ENCODE results near the gene TMEM147. TPM values are rescaled to one million over a fixed set of nuclear protein-coding genes. Genes with fewer than 3 reads are reported as not detected.

The TMEM147 gene
- total and polyA plus RNA-seq, 2 of the 13 experiments (the other 11 are each of a cell fraction or from before 2014, with no cell fraction given): 141 to 176 TPM

GRCh38 chr19:35509018-35509652 lies 36.3 kb upstream of the TMEM147 start (continued):
- no peak for TF ChIP-seq ZNF12 (CRISPR knock-in tag; IDR thresholded peaks at IDR 0.05)
- TF ChIP-seq REPIN1 (CRISPR knock-in tag; IDR thresholded peaks at IDR 0.05; ENCODE audit: borderline replicate concordance, low read depth): no peak
- TF ChIP-seq ZNF788 (CRISPR knock-in tag; IDR thresholded peaks at IDR 0.05; ENCODE audit: borderline replicate concordance): peak; percentile 47; the same call in 1 of the 2 replicates
- TF ChIP-seq ZBTB4 (CRISPR knock-in tag; IDR thresholded peaks at IDR 0.05; ENCODE audit: borderline replicate concordance): no peak
- TF ChIP-seq PHF21A (CRISPR knock-in tag; IDR thresholded peaks at IDR 0.05): no peak
- no peak for TF ChIP-seq KDM5A (IDR thresholded peaks at IDR 0.05; ENCODE audit: borderline replicate concordance, low read length)
- no peak for TF ChIP-seq TSC22D2 (CRISPR knock-in tag; IDR thresholded peaks at IDR 0.05; ENCODE audit: borderline replicate concordance)
- no peak for TF ChIP-seq ZNF891 (CRISPR knock-in tag; IDR thresholded peaks at IDR 0.05)
- TF ChIP-seq SPEN (CRISPR knock-in tag; IDR thresholded peaks at IDR 0.05; ENCODE audit: low read depth): no peak
- no peak for TF ChIP-seq ZNF629 (CRISPR knock-in tag; conservative IDR thresholded peaks at IDR 0.05)
- no peak for TF ChIP-seq ZNF549 (CRISPR knock-in tag; IDR thresholded peaks at IDR 0.05)
- no peak for TF ChIP-seq ZNF18 (CRISPR knock-in tag; IDR thresholded peaks at IDR 0.05; ENCODE audit: insufficient replicate concordance)
- TF ChIP-seq ZNF777 (CRISPR knock-in tag; IDR thresholded peaks at IDR 0.05): no peak
- no peak for TF ChIP-seq GZF1 (CRISPR knock-in tag; IDR thresholded peaks at IDR 0.05)
- no peak for TF ChIP-seq CENPX (CRISPR knock-in tag; IDR thresholded peaks at IDR 0.05)
- no peak for TF ChIP-seq ZNF616 (CRISPR knock-in tag; IDR thresholded peaks at IDR 0.05; ENCODE audit: low read depth)
- peak; percentile 64; the same call in 1 of the 2 replicates for TF ChIP-seq ZNF607 (CRISPR knock-in tag; IDR thresholded peaks at IDR 0.05; ENCODE audit: borderline replicate concordance)
- 0 out of 2 replicates have a peak, but pooled peaks have one; percentile 18 for TF ChIP-seq RXRB (CRISPR knock-in tag; IDR thresholded peaks at IDR 0.05; ENCODE audit: borderline replicate concordance)
- no peak for TF ChIP-seq BATF2 (CRISPR knock-in tag; IDR thresholded peaks at IDR 0.05)
- no peak for TF ChIP-seq ZNF773 (CRISPR knock-in tag; IDR thresholded peaks at IDR 0.05; ENCODE audit: borderline replicate concordance)
- TF ChIP-seq SOX6 (IDR thresholded peaks at IDR 0.05): no peak
- no peak for TF ChIP-seq SOX6 (CRISPR knock-in tag; IDR thresholded peaks at IDR 0.05)

Measured in HepG2 (cell line).